ENCODE results near the gene RTN3. TPM values are rescaled to one million over a fixed set of nuclear protein-coding genes. Genes with fewer than 3 reads are reported as not detected.

The RTN3 gene
- total RNA-seq, 1 experiment from 2014 or later: 173 TPM

DNA sequence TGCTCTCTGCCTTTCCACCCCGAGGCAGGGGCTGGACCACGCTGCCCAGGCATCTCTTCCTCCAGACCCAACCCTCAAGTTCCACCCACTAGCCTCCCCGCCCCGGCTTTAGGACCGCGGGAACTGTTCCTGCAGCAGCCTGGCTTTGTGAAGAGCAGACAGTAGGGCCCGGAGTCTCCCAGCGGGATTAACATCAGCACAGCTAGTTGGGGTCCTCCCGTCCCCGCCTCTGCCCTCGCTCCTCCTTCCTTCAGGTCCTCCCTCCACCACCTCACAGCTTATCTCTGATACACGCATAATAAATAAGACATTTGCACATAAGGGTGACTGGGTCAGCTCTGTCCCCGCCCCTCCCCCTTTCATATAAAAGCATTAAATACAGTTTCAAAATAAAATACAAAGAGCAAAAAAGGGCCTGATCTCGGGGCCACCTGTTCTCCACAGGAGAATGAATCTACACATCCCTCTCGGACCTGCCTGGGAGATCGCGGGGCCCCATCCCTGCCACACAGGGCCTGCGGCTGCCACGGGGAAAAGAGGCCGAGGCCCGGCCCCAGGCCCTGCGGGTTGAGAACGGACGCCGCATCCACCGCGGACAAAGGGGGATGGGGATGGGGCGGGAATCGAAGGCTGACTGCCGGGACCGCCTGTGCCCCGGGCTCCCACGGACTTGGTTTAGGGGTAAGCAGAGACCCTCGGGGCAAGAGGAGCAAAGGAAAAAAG, 80.8 kb downstream of the RTN3 start:
- no peak overlapping the region for H3K4ac ChIP-seq (ENCODE audit: low read depth, low read length)
- no peak overlapping the region for H3K14ac ChIP-seq (ENCODE audit: insufficient read depth, low read length)
- TF ChIP-seq CTCF (conservative IDR thresholded peaks at IDR 0.05): no peak
- Mint-ChIP-seq H3K36me3 (ENCODE audit: insufficient read depth in 1 of 3, low read depth in 3 of 3) (peaks cover 2 to 56% (median 26%) of the 10 kb centered on the region in 3 experiments), H3K4me3 (peak overlapping the region; percentile 92 to 95), H3K27me3 (ENCODE audit: low read depth) (no peaks in the 10 kb centered on the region; the same call in 1 of the 2 replicates), H3K9me3 (0 out of 5 replicates have a peak, but pooled peaks cover 0 to 2% of the 10 kb centered on the region in 2 experiments), H3K27ac (peak overlapping the region; percentile 87 to 97 (median 96)), H3K4me1 (peaks cover 41 to 49% of the 10 kb centered on the region in 2 experiments)
- no peaks in the 10 kb centered on the region for H3K9me3 ChIP-seq (ENCODE audit: control insufficient read depth, low read depth, low read length)
- no peaks in the 10 kb centered on the region; the same call in 1 of the 2 replicates for H3K4me1 ChIP-seq (ENCODE audit: insufficient read depth, low read length)
- no peak overlapping the region for H3K56ac ChIP-seq (ENCODE audit: insufficient read length, low read depth, low read length)
- H3K18ac ChIP-seq (ENCODE audit: insufficient read length, low read depth, low read length): no peak overlapping the region
- H3K4me2 ChIP-seq (ENCODE audit: insufficient read depth, insufficient read length, low read length): peak overlapping the region; percentile 87
- H2BK15ac ChIP-seq (ENCODE audit: low read depth, low read length): no peak overlapping the region
- H2BK12ac ChIP-seq (ENCODE audit: insufficient read length, low read depth, low read length): no peak overlapping the region
- no peak overlapping the region for H2AK5ac ChIP-seq (ENCODE audit: insufficient read length, low read length)
- H4K20me1 ChIP-seq (ENCODE audit: control insufficient read depth, insufficient read depth, insufficient read length): no peaks in the 10 kb centered on the region
- no peaks in the 10 kb centered on the region for H3K27me3 ChIP-seq (ENCODE audit: insufficient read depth, low read length)
- H2AFZ ChIP-seq (ENCODE audit: low read length): no peak overlapping the region
- H3K79me1 ChIP-seq (ENCODE audit: insufficient read depth, low read depth, low read length, poor library complexity, severe bottlenecking): peaks cover 2% of the 10 kb centered on the region
- peaks cover 19% of the 10 kb centered on the region for H3K23me2 ChIP-seq (ENCODE audit: insufficient read length, low read depth, low read length, poor library complexity, severe bottlenecking)
- no peak overlapping the region for H3K27ac ChIP-seq (ENCODE audit: insufficient read length, low read depth, low read length)
- no peak overlapping the region for H3T11ph ChIP-seq (ENCODE audit: low read length)
- no peak overlapping the region for H4K91ac ChIP-seq (ENCODE audit: insufficient read length, low read depth, low read length)
- no peak overlapping the region for H2BK5ac ChIP-seq (ENCODE audit: insufficient read length, low read length)
- H3K9ac ChIP-seq (ENCODE audit: extremely low read depth, insufficient read length, low read length): peak overlapping the region; percentile 60
- H2BK120ac ChIP-seq (ENCODE audit: low read depth, low read length, poor library complexity, severe bottlenecking): no peak overlapping the region
- WGBS (ENCODE audit: extremely low coverage, insufficient read length, low lambda C conversion rate): no CpG with 5 or more reads among the region's 34 CpGs
- no peak overlapping the region for H2BK20ac ChIP-seq (ENCODE audit: low read depth, low read length, poor library complexity, severe bottlenecking)
- no peak overlapping the region for H3K23ac ChIP-seq (ENCODE audit: insufficient read length, low read depth, low read length)
- H3K79me2 ChIP-seq (ENCODE audit: insufficient read depth, low read length): peaks cover 4% of the 10 kb centered on the region; the same call in 1 of the 2 replicates
- H4K5ac ChIP-seq (ENCODE audit: insufficient read length, low read depth, low read length): no peak overlapping the region
- H4K8ac ChIP-seq (replicated peaks; ENCODE audit: insufficient read length, low read depth, low read length): no peak overlapping the region
- DNase-seq: peak; percentile 88
